Esophagus muscularis mucosa (tissue), 4 donors: ENCODE data around the gene TBCEL.

Source experiments
- EP300 ChIP-seq: sonication (generic); formaldehyde crosslinking; IDR thresholded peaks from one replicate; pipeline ENCODE4 v1.6.1; 2017; ENCODE audit warnings: antibody characterized with exemption
- POLR2A ChIP-seq: fragments of 450-650 bp; IDR thresholded peaks from one replicate; pipeline ENCODE4 v1.6.1; 2017; ENCODE audit warnings: antibody characterized with exemption, moderate library complexity, mild to moderate bottlenecking, low read depth
- TF ChIP-seq, protein P1 (sequence below), 3 experiments: fragments of 200-600 bp in 2 of 3; fragments of 450-650 bp in 1 of 3; sonication (generic) in 2 of 3; IDR thresholded peaks; one replicate each; pipeline ENCODE4 v1.5.1; 2017 to 2019; ENCODE audit warnings: antibody characterized with exemption in 3 of 3, mild to moderate bottlenecking in 2 of 3, moderate library complexity in 1 of 3

DNA sequence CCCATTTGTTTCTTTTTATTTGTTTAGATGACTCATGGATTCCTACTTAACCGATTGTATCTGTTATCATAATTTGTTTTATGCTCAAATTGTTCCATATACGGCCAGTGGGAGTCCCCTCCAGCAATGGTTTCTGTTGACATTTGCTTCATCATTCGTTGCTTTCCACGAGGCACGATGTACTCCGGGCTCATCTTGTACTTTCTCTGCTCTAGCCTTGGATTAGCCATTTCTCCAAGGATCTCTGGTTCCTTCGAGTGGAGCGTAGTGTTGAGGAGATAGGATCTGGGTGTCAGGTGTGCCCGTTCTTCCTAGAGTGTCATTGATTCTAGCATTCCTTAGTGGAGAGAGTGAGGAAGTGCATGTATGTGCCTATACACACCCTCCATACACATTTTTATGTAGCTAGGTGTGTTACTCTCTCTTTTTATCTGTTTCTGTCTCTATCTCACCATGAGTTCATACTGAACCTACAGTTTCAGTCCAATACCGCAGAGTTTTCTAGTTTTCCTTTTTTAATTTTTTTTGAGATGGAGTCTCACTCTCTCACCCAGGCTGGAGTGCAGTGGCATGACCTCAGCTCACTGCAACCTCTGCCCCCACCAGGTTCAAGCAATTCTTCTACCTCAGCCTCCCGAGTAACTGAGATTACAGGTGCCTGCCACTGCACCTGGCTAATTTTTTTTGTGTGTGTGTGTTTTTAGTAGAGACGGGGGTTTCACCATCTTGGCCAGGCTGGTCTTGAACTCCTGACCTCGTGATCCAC is 108.5 kb downstream of the TBCEL start:
- TF ChIP-seq EP300 (no peak), POLR2A (no peak)
- TF ChIP-seq, protein P1, sequence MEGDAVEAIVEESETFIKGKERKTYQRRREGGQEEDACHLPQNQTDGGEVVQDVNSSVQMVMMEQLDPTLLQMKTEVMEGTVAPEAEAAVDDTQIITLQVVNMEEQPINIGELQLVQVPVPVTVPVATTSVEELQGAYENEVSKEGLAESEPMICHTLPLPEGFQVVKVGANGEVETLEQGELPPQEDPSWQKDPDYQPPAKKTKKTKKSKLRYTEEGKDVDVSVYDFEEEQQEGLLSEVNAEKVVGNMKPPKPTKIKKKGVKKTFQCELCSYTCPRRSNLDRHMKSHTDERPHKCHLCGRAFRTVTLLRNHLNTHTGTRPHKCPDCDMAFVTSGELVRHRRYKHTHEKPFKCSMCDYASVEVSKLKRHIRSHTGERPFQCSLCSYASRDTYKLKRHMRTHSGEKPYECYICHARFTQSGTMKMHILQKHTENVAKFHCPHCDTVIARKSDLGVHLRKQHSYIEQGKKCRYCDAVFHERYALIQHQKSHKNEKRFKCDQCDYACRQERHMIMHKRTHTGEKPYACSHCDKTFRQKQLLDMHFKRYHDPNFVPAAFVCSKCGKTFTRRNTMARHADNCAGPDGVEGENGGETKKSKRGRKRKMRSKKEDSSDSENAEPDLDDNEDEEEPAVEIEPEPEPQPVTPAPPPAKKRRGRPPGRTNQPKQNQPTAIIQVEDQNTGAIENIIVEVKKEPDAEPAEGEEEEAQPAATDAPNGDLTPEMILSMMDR (IDR thresholded peaks at IDR 0.05) = no peak
